ENCODE data around the gene DRD4. TPM values are rescaled to one million over a fixed set of nuclear protein-coding genes. Genes with fewer than 3 reads are reported as not detected.

The DRD4 gene
- total RNA-seq, 1 experiment from 2014 or later, result 0.22 TPM

DNA sequence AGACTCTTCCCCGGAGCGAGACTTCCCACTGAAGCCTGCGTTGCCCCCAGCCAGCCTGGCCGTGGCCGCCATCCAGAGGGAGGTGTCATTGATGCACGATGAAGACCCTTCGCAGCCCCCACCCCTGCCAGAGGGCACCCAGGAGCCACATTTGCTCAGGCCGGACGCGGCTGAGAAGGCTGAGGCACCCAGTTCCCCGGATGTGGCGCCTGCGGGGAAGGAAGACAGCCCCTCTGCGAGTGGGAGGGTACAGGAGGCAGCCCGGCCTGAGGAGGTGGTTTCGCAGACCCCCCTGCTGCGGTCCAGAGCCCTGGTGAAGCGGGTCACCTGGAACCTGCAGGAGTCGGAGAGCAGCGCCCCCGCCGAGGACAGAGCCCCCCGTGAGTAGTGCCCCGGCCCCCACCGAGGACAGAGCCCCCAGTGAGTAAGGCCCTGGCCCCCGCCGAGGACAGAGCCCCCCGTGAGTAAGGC lies 27.7 kb upstream of the DRD4 start:
- no peak for DNase-seq (ENCODE audit: extremely low read depth, low read depth)

DNA sequence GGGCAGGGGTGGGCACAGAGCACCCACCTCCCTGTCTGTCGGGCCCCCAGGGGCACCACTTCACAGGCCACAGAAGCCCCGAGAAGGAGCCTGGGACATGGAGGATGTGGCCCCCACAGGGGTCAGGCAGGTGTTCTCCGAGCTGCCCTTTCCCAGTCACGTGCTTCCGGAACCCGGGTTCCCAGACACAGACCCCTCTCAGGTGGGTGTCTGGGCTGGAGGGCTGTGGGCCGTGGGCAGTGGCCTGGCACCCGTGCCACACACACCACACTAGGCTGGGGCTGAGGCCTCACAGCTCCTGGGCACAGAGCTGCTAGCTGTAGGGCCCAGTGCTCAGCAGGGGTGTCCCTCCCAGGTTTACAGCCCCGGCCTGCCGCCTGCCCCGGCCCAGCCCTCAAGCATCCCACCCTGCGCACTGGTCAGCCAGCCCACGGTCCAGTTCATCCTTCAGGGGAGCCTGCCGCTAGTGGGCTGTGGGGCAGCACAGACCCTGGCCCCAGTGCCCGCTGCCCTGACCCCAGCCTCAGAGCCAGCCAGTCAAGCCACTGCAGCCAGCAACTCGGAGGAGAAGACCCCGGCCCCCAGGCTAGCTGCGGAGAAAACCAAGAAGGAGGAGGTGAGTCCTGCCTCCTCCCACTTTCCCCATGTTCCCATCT lies 26.8 kb upstream of the DRD4 start:
- no peak for DNase-seq (ENCODE audit: extremely low read depth, low read depth)

DNA sequence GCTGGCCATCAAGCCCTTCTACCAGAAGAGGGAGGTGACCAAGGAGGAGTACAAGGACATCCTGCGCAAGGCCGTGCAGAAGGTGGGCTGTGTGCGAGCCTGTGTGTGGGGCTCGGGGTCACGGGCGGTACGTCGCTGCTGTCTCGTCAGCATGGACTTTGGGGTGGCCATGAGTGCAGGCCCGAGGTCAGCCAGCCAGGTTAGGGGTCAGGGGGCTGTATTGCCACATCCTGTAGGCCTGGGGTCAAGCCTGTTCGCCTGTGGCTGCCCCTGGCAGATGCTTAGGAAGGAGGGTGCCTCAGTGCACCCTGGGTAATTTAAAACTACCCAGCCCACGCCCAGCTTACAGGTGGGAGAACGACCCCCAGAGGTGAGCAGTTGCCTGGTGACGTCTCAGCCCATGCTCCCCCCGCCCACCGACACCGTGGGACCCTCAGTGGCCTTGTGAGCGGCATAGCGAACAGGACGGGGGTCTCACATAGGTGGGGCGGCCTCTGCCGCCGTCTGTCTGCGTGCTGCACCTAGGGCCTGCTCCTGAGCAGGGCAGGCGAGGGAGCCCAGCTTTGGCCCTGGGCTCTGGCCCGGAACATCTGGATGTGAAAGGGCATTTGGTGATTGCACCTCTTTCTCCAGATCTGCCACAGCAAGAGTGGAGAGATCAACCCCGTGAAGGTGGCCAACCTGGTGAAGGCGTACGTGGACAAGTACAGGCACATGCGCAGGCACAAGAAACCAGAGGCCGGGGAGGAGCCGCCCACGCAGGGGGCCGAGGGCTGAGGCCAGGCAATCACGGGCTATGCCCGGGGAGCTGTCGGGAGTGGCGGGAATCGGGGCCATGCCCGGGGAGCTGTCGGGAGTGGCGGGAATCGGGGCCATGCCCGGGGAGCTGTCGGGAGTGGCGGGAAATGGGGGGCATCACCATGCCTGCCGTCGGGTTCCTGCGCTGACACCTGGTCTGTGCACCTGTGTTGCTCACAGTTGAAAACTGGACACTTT lies 25.8 kb upstream of the DRD4 start:
- no peak for DNase-seq (ENCODE audit: extremely low read depth, low read depth)

DNA sequence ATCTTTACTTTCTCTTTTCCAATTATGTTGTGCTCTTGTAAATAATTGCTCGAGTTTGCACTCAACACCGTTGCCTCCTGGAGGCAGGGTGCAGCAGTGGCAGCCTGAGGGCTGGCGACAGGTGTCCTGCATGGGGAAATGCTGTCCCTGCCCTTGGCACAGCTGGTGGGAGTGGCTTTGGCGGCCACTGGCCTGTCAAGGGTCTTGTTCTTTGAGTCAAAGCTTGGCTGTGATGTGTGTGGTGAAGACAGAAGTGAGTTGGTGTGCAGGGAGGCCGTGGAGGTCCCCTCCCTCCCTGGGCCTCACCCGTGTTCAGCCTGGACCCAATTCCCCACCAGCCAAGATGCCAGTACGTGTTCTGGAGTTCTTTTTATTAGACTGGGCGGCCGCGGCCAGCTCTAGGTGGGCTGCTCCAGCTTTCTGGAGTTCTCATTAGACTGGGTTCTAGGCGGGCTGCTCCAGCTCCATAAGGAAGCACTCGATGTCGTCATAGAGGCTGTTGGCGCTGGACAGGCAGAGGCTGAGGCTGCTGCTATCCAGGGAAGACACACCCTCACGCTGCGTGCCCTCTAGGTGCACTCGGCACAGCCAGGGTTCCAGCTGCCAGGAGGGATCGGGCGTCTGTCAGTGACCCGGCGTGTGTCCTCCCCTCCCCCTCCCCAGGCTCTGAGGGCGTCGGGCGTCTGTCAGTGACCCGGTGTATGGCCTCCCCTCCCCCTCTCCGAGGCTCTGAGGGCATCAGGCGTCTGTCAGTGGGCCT lies 24.7 kb upstream of the DRD4 start:
- DNase-seq (ENCODE audit: extremely low read depth, low read depth), result no peak

DNA sequence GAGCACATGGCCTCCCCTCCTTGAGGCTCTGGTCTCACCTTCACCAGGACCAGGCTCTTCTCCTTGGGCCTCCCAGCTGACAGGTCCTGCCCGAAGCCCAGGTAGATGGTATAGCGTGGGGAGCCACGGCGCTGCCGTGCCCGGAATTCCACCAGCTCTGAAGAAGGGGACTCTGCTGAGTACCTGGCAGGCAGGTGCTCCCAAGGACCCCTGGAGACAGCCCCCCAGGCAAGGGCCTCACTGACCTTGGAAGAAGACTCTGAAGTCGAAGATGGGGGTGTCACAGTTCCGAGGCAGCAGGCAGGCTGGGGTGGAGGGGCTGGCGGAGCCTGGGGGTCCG lies 24.1 kb upstream of the DRD4 start:
- no peak for DNase-seq (ENCODE audit: extremely low read depth, low read depth)

DNA sequence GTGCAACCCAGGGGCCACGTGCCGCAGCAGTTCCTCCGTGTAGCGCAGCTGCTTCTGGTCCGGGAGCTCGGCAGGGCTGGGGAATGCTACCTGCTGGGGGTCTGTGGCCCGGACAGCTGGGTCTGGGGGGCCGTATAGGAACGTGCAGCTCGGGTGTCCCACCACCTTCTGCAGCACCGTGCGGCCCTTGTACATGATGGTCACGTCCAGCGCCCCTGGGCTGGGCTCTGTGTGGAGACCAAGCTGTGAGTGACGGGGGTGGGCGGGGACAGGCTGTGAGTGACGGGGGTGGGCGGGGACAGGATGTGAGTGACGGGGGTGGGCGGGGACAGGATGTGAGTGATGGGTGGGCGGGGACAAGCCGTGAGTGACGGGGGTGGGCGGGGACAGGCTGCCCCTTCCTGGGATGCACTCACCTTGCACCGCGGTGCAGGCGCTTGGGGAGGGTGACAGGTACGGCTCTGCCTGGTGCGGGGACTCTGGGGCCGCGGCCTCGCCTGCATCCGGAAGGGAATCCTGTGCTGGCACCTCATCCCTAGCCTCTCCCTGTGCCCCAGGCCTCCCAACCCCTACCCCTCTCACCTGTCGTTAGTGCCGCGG lies 23.6 kb upstream of the DRD4 start:
- no peak for DNase-seq (ENCODE audit: extremely low read depth, low read depth)

DNA sequence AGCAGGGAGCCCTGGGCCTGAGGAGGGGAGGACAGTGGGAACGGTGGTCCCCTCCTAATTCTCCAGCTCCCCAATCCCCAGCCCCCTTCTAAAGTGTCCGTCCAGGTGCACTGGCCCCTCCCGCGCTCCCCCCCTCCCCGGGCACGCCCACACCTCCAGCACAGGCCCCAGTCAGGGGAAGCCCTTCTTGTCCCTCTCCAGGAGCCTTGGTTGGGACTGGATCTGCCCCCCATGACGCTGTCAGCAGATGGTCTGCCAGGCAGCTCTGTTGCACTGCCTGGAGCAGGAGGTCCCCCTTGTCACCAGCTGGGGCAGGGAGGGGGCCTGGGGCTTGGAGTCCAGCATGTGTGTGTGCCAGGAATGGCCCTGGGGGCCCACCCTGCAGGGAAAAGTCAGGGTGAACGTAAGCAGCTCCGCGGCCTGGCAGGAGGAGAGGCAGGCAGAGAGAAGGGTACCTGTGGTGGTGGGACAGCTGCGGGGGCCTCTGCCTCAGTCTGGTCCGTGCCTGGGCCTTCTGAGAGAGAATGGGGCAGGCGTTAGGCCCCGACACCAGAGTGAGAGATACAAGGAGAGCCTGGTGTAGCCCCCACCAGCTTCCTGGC lies 22.9 kb upstream of the DRD4 start:
- DNase-seq (ENCODE audit: extremely low read depth, low read depth), result no peak

DNA sequence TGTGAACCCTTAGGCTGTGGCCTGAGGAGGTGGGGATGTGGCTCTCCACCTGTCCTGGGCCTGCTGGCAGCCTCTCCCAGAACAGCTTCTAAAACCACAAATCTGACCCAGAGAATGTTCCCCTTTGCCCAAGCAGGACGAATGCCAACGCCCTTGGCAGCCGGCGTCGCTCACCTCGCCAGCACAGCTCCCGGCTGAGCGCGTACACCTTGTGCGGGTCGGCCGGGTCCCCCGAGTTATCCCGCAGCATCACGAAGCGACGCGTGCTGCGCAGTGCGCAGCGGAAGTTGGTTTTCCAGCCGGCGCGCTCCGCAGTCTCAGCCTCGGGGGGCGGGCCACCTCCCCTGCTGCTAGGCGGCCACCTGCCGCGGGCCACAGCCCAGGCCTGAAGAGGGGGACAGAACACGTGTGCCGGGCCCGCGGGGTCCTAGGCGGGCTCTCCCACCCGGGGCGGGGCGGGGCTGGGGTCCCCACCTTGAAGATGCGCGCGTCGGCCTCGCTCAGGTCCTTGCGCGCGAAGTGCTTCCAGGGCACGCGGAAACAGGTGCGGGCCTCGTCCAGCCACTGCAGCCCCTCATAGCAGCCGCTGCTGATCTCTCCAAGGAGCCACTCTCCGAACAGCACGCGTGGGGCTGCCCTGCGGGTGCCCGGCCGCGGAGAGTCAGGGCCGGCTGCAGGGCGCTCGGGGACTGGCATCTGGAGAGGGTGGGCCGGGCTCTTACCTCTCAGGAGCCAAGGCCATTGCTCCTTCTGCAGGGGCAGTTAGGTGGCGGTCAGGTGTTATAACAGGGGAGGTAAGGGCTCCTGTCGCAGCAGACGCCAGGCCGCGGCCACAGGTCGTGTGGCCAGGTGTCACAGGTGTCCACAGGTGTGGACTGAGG lies 22.2 kb upstream of the DRD4 start:
- no peak for DNase-seq (ENCODE audit: extremely low read depth, low read depth)

DNA sequence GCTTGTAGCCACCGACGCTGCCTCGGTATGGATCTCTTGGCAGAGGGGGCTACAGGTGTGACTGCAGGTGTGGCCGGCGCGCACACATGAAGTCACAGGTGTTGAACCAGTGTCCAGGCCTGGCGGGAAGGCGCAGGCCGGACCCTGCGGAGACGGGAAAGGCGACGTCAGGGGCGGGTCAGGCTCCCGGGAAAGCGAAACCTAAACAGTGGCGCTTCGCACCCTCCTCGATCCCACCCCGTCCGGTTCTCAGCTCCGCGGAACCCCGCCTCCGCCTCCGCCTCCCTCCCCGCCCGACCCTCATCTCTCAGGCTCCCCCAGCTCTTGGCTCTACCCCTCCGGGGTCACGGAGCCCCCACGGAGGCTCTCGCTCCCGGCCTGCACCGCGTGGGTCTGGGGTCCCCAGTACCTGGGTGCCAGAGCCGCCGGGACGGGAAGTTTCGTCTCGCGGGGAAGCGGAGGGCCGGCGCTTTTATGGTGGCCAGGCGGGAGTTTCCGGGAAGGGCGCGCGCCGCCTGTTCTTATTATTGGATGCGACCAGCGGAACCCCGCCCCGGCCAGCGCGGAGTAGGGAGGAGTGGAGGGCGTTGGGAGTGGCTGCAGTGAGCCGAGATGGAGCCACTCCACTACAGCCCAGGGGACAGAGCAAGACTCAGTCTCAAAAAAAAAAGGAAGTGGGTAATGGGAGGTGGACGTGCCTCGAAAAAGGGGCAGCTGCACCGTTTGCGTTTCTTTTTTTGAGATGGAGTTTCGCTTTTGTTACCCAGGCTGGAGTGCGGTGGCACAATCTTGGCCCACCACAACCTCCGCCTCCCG lies 21.4 kb upstream of the DRD4 start, which contains the start of gene IRF7:
IRF7 (minus strand) TSS at position 447 of the 816 bp plus-strand sequence. CDS start 586 bp downstream, outside the sequence.
- peak; percentile 79 for DNase-seq (ENCODE audit: extremely low read depth, low read depth)

DNA sequence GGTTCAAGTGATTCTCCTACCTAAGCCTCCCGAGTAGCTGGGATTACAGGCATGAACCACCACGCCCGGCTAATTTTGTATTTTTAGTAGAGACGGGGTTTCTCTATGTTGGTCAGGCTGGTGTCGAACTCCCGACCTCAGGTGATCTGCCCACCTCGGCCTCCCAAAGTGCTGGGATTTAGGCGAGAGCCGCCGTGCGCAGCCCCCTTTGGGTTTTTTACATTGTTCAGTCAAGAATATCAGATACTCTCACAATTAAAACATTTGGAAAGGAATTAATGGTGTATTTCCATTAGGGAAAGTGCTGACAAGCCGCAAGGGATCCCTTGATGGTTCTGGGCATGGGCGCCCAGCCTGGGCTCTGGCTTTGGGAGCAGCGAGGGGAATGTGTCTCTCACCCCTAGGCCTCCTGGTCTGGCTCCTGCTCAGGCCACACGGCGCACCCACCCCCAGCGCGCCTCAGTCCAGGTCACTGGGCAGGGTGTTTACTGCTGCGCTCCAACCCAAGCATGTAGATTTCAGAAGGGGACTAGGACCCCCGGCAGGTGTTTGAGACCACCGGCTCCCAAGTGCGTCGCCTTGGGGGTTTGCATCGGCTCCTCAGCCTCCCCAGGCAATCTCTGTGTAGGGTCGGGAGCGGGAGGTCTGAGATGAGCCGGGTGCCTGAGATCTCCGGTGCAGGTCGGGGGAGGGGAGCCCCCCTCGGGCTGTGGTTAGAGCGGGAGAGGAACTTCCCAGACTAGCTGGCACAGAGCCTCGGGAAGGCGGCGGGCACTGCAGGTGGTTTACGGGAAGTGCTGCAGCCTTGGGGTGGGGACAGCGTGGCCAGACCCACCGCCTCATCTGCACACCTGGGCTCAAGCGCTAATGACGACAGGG lies 20.5 kb upstream of the DRD4 start:
- no peak for DNase-seq (ENCODE audit: extremely low read depth, low read depth)

DNA sequence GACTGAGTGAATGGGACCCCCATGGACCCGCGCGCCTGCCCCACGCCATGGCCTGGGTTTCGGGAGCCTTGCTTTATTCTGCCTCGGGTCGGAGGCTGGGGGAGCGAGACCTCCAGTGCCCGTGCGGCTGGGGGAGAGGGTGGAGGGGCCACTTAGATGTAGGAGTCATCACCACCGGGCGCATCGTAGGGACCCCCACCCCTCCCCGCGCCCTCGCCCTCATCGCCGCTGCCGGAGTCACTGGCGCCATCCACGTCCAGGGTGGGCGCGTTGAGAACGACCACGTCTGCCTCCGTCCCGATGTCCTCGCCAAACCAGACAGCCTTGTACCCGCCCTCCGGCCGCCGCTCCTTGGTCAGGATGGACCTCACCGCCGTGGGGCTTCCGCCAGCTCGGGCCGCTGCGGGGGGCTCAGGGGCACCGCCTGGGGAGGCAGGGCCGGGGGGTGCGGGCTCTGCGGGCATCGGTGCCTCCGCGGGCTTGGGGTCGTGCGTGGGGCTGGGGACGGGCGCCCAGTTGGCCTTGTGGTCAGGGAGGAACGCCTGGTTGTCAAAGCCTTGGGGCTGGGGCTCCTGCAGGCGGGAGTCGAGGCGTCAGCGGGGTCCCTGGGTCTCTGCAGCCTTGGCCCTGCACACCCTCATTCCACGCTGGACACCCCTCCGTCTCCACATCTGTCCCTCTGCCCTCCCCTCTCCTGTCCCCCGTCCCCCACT lies 19.7 kb upstream of the DRD4 start:
- DNase-seq (ENCODE audit: extremely low read depth, low read depth), result no peak

DNA sequence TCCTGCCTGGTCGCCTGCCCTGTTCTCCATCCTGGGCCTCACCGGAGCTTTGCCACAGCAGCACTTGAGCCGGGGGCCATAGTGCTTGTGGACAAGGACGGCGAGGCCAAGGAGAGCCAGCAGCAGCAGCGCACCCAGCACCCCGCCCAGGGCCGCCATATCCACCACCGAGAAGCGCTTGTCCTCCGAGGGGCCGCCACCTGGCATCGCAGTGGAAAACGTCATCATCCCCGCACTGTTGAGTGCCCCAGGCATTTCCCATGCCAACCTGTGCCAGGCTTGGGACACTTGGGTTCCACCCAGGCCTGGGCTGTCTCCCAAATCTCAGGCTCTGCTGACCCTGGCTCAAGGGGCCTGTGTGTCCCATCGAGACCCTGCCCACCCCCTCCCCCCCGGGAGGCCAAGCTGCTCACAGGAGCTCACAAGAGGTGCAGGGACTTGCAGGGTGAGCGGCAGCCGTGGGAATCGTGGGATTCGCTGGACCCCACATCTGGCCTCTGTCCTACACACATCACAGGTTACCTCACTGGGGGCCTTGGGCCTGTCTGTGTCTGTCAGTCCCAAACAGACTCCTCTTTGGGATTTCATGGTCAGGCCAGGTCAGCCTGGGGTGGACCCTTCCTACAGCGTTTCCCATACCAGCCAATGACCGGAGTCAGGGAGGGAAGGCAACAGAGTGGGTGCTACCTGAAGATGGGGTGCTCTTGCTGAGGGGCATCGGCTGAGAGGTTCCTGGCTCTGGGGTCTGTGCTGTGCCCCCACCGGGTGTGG lies 19.0 kb upstream of the DRD4 start:
- no peak for DNase-seq (ENCODE audit: extremely low read depth, low read depth)

DNA sequence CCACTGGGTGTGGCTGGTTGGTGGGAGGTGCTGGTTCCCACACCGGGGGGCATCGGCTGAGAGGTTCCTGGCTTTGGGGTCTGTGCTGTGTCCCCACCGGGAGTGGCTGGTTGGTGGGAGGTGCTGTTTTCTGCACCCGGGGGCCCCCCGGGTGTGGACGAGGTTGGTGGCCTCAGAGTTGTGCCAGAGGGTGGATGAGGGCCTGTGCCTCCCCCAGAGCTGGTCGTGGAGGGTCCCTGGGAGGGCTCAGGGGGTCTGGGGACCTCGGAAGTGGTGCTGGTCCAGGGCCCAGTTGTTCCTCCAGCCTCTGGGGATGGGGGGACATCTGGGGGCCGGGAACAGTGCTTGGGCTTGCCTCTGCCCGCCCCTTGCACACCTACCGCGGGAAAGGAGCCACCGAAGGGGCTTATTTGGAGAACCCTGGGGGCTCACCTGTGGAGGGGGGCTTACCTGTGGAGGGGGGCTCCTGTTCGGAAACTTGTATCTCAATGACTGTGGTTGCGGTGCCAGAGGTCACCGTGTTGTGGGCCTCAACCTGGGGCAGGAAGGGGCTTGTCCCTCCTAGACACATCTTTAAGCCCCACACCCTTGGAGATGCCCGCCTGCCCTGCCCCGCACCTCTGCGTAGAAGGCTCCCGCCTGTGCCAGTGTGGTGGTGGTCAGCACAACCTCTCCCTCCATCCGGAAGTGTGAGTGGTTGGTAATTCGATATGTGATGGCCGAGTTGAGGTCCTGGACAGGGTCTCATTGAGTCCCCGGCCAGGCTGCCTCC lies 18.0 kb upstream of the DRD4 start:
- DNase-seq (ENCODE audit: extremely low read depth, low read depth), result no peak

DNA sequence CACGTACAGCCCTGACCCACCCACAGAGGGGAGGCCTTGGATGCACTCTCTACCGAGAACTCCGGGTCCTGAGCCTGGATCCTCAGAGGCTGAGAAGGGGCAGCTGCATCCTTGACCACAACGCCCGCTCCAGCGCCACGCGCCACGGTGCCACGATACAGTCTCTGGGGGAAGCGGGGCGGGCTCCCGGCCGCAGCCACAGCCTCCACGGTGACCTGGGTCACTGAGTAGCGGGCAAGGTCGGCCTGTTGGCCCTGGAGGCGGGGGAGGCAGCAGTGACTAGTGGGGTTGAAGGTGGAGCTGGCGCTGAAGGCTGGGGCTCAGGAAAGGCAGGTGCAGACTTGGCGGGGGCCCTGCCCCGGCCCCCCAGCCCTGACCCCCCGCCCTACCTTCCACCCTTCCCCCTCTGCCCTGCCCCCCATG lies 17.4 kb upstream of the DRD4 start:
- DNase-seq (ENCODE audit: extremely low read depth, low read depth), result no peak

DNA sequence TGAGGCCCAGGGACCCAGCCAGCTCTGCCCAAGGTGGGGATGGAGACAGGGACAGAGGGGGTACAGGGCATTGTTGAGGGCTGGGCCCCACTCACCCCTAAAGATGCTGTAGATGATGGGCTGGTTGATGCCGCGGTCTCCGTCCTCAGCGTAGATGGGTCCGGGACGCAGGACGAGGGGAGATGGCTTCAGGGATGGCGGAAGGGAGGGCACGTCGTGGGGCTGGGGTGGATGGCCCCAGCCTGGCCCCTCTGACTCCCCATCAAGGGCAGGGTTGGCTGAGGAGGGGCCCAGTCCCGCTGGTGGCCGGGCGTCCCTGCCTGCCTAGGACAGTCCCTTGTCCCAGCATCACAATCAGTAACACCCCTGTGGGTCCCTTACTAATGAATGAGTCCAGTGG lies 16.9 kb upstream of the DRD4 start:
- DNase-seq (ENCODE audit: extremely low read depth, low read depth), result no peak

Measured in NCI-H460 (cell line).